Nephron (organoid): Measurements from ENCODE around the gene GALNT2.
A peak's percentile ranks its signal among the peaks of the same experiment; 100 is the strongest.

Experiments used
- H3K27ac Mint-ChIP-seq, 3 experiments: 2 replicates each; pipeline ENCODE4 v1.8.0; 2020; ENCODE audit warnings: mixed read lengths in 3 of 3, mild to moderate bottlenecking in 2 of 3, moderate library complexity in 1 of 3
- H3K27me3 Mint-ChIP-seq: 2 replicates; pipeline ENCODE4 v1.8.0; 2021; ENCODE audit warnings: low read depth, mild to moderate bottlenecking, moderate library complexity, mixed read lengths
- H3K36me3 Mint-ChIP-seq: 2 replicates; pipeline ENCODE4 v1.8.0; 2020; ENCODE audit warnings: low read depth, mixed read lengths
- H3K4me1 Mint-ChIP-seq: 2 replicates; pipeline ENCODE4 v1.8.0; 2020; ENCODE audit warnings: mixed read lengths
- H3K4me3 Mint-ChIP-seq, 3 experiments: 2 replicates each; pipeline ENCODE4 v1.8.0; 2020; ENCODE audit warnings: mild to moderate bottlenecking in 3 of 3, mixed read lengths in 3 of 3, moderate library complexity in 2 of 3
- H3K9me3 Mint-ChIP-seq: 2 replicates; pipeline ENCODE4 v1.8.0; 2020; ENCODE audit warnings: mixed read lengths
- CTCF ChIP-seq, 3 experiments: fragments of 200-600 bp; sonication (generic); IDR thresholded peaks; one replicate each; pipeline ENCODE4 v1.5.0; 2021; ENCODE audit warnings: antibody characterized with exemption in 3 of 3; ENCODE audit not compliant: unreplicated experiment in 3 of 3

The GALNT2 gene

GRCh38 chr1:230274254-230274653, 207.2 kb downstream of the GALNT2 start:
- peaks cover 38% of the 10 kb centered on the region for H3K36me3 Mint-ChIP-seq
- H3K27ac Mint-ChIP-seq, result no peak overlapping the region
- peaks cover 25% of the 10 kb centered on the region for H3K4me1 Mint-ChIP-seq
- H3K4me3 Mint-ChIP-seq, result no peak overlapping the region
- TF ChIP-seq CTCF (IDR thresholded peaks at IDR 0.05; ENCODE audit: unreplicated experiment in 3 of 3), result no peak
- H3K9me3 Mint-ChIP-seq, result no peaks in the 10 kb centered on the region
- no peaks in the 10 kb centered on the region for H3K27me3 Mint-ChIP-seq

GRCh38 chr1:230276401-230276800, 209.4 kb downstream of the GALNT2 start:
- Mint-ChIP-seq H3K27ac (no peak overlapping the region), H3K27me3 (no peaks in the 10 kb centered on the region), H3K4me3 (no peak overlapping the region), H3K36me3 (peaks cover 47% of the 10 kb centered on the region), H3K9me3 (no peaks in the 10 kb centered on the region), H3K4me1 (peaks cover 13% of the 10 kb centered on the region)
- no peak for TF ChIP-seq CTCF (IDR thresholded peaks at IDR 0.05; ENCODE audit: unreplicated experiment in 3 of 3)

GRCh38 chr1:230277201-230278025, 210.4 kb downstream of the GALNT2 start:
- no peak for TF ChIP-seq CTCF (IDR thresholded peaks at IDR 0.05; ENCODE audit: unreplicated experiment in 3 of 3)
- Mint-ChIP-seq H3K9me3 (no peaks in the 10 kb centered on the region), H3K4me3 (no peak overlapping the region), H3K27ac (peak overlapping the region in 2 of 3 experiments; percentile 29 to 52), H3K36me3 (peaks cover 55% of the 10 kb centered on the region), H3K4me1 (peaks cover 12% of the 10 kb centered on the region), H3K27me3 (no peaks in the 10 kb centered on the region)

GRCh38 chr1:230278376-230278775, 211.3 kb downstream of the GALNT2 start:
- H3K9me3 Mint-ChIP-seq, result no peaks in the 10 kb centered on the region

GRCh38 chr1:230278871-230279582, 212.0 kb downstream of the GALNT2 start:
- Mint-ChIP-seq H3K4me1 (peaks cover 12% of the 10 kb centered on the region), H3K4me3 (no peak overlapping the region), H3K36me3 (peaks cover 59% of the 10 kb centered on the region), H3K27me3 (no peaks in the 10 kb centered on the region), H3K9me3 (no peaks in the 10 kb centered on the region), H3K27ac (no peak overlapping the region)
- no peak for TF ChIP-seq CTCF (IDR thresholded peaks at IDR 0.05; ENCODE audit: unreplicated experiment in 3 of 3)

More at GRCh38 chr1:230278376-230278775, 211.3 kb downstream of the GALNT2 start:
- TF ChIP-seq CTCF (IDR thresholded peaks at IDR 0.05; ENCODE audit: unreplicated experiment in 3 of 3), result no peak
- Mint-ChIP-seq H3K27ac (peak overlapping the region in 1 of 3 experiments; percentile 65), H3K36me3 (peaks cover 56% of the 10 kb centered on the region), H3K4me3 (no peak overlapping the region), H3K27me3 (no peaks in the 10 kb centered on the region), H3K4me1 (peaks cover 12% of the 10 kb centered on the region)
